Hematopoietic multipotent progenitor cell treated with erythropoietin and hydrocortisone succinate and interleukin-3 and kit ligand, for 15 days (in vitro differentiated cells): ENCODE data around the gene TUBB2B.

Experiments used
- DNase-seq: peaks from one replicate; pipeline ENCODE4 v3.0.0-alpha.2; 2015; ENCODE audit warnings: low spot score

TUBB2B gene

DNA sequence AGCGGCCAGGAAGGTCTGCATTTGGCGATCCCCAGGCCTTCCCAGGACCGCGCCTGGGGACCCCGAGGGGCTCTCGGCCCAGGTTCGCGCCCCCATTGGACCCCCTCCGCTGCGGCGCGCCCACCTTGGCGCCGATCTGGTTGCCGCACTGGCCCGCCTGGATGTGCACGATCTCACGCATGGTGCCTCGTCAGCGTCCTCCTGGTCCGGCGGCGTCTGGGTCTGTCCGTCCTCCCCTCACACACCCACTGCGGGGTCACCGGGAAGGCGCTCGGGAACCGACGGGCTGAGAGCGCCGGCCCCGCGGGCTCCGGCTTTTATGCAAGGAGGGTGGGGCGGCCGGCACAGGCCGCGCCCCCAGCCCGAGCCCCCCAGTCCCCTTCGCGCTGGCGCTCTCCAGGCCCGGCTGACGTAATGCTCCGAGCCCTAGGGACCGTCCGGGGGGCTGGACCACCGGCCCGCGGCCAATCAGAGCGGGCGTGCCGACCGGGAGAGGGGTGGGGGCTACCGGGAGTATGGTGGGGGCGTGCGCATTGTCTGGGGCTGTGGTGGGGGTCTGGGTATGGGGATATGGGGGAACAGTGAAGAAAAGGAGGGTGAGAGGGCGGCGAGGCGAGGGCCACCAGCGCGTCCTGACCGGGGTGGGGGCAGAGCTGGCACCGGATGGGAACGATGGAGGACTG, at the start of gene TUBB2B:
TUBB2B (minus strand) TSS at position 291 of the 683 bp plus-strand sequence; CDS start at position 181, 110 bp downstream.
- DNase-seq: no peak

DNA sequence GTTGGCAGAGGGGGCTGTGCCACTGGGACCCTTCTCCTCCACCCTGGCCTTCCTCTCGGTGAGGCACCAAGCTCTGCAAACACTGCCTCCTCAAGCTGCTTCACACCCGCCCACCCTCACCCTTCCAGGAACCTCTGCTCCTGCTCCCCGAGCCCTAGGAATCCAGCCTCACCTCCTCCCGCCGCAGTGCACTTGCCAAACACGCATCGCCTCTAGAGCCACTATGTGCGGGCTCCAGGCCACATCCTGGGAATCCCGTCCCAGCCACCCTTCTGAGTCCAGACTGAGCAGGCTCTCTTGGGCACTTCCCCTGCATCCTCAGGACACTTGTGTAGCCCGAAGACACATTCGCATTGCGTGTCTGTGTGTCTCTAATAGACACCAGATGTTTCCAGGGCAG, 49.8 kb upstream of the TUBB2B start:
- DNase-seq: no peak

DNA sequence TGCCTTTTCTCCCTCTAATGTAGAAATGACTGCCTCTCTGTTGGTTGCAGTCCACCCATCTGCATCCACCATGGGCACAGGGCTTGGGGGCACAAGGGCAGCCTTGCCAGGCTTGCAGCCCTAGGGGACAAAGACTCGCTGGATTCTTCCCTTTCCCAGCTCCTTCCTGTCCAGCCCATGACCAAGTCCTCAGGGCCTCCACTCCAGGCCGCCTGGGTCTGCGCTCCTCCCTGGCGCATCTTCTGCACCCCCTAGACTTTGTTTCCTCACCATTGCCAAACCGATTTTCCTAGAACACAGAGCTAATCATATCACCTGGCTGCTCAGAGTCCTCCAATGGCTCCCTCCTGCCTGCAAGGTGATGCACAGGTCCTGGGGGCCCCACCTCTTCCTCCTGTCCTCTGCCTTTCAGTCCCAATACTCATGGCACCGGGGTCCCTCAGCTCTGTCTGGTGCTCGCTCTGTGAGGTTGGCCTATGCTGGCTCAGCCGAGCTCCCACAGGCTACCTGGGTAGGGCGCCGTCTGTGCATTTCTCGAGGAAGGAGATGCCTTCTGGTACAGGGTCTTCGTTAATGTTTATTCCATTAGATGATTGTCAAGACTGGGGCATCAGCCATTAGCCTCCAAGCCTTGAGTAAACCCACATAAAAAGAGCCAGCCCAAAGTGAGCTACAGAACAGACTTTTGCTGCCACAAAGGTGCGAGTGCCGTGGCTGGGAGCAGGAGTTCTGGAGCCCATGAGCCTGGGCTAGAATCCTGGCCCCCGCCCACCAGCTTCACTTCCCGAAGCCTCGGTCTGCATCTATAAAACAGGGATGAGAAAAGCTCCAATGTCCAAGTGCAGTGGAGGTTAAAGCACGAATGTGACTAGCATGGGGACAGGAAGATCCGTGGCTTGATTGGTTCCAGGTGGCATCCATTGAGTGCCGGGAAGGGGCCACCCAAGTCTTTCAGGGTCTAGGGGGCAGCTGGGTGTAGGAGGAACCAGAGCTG, 49.0 kb upstream of the TUBB2B start:
- no peak for DNase-seq

DNA sequence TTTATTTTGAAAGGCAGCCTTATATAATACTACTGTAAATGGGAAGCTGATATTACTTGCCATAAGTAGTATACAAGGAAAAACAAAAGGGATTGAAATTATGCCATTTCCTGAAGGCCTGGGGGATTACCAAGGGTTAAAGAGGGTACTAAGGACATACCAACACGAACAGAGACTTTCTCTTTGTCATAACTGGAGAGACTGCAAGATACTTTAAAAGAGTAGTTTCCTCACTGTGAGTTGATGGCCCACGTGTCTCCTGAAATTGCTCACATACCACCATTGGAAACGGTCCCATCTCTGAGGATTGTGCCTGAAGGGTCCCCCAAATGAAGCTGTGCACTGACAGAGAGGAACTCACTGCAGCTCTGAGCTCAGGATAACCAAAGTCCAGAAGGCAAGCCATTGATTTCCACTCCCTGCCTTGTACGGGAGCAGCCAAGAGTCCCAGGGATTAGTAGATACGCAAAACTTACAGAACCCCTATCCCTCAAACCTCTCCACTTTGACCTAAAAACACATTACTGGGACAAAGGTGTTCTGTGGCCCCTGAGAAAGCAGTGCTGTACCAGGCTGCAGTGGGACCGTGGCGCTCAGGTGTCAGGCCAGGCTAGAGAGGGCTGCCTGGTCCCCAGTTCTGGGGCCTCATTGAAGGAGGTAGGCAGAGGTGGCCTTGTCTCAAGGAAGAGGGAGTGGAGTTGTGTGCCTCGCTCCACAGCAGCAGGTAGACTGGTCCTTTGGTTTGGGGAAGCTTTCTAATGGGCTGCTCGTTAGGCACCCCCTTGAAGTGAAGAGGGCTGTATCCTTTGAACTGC, 46.5 kb upstream of the TUBB2B start:
- DNase-seq: no peak

DNA sequence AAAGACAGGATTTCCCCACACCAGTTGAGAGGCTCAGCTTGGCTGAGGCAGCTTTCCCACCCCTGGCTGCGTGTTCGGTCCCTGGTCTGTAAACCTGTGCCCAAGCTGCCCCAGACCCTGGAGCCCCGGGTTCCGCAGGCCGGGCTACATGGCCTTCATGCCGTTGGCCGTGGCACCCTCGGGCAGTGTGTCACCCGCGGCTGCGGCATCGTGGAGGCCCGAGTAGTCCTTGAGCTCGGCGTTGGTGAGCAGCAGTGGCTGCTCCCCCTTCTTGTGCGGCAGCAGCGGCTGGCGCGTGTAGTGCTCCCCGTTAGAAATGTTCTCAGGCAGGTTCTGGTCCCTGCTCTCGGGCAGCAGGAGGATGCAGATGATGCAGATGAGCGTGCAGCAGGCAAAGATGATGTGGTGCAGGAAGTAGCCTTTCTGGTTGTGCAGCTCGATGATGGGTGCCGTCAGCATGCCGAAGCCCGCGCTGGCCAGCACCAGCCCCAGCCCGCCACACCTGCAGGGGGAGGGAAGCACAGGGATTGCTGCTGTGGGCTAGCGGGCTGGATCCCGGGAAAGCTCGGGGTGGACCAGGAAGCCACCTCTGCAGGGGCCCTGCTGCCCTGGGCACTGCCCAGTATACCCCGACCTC, 45.6 kb upstream of the TUBB2B start:
- DNase-seq: no peak

DNA sequence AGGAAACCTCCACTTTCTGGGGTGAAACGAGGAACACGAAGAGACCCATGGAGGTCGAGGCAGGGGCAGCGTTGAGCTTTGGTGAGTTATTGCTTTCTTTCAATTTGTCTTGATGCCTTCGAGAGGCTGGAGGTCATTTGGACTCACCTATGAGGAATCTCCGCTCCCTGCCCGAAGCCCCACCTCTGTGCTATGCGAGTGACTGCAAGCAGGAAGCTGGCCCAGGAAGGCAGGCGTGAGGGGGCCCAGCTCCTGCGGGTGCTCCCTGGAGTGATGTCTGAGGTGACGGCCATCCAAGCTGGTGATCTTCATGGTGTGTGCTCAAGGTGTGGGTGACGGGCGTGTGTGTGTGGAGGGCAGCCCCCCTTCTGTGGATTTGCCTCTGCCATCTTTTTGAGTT, 44.3 kb upstream of the TUBB2B start:
- DNase-seq: no peak

DNA sequence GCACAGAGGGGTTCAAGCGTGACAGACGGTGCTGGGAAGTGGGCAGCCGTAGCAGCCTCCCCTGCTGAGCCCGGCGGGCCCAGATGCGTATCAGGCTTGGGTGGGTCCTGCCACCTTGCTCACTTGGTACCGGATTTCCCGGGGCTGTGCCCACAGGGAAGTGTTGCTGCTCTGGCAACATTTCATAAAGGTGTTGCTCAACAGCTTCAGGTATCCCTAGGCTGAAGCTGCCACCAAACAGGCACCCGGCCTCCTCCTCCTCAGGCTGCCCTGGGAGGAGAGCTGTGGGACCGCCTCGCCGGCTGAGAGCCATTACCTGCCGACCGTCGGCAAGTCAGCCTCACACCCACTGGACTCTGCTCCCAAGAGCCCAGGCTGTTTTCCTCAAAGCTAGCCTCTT, 42.8 kb upstream of the TUBB2B start:
- DNase-seq: no peak

DNA sequence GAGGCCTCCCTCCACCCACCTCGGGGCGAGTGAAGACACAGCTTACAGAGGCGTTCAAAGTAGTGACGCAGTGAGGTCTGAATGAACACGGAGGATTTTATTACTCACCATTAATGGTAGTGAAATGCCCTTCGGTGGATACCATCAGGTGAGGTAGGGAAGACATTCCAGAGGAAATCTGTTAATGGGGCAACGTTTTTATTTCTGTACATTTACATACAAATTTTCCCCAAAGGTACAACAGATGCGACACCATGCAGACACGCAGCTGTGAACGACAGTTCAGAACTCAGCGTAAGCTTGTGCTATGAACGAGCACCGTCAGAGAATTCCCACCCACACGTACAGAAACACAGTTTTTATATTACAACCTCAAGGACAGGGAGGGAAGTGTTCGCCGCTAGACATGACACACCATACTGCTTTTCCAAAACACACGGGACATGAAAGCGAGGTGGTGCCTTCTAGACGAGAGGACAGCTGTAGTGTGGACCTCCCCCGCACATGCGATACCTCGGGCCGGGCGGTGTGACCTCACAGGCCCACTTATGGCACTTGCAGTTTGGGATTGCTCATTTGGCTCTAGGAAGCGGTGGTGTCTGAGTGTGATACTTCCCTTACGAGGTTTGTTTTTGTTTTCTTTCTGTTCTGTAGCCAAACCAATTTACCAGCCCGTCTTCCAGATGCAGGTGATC, 42.0 kb upstream of the TUBB2B start:
- no peak for DNase-seq

DNA sequence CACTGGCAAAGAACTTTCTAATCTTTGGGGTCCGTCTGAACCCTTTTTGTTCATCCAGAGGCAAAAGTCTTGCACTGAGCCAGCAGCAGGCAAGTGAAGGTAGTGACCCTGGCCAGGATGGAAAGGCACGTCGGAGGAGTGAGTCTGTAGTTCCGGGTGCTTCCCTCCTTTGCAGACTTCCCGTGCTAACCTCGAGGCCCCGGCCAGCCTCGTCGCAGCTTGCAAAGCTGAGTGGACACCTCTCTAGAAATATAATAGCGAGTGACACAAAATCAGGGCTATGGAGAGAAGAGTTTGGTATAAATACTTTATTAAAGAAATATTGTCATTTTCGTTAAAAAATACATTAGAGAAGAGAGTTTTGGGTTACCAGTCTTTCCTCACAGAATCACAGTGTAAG, 41.2 kb upstream of the TUBB2B start:
- DNase-seq: no peak

DNA sequence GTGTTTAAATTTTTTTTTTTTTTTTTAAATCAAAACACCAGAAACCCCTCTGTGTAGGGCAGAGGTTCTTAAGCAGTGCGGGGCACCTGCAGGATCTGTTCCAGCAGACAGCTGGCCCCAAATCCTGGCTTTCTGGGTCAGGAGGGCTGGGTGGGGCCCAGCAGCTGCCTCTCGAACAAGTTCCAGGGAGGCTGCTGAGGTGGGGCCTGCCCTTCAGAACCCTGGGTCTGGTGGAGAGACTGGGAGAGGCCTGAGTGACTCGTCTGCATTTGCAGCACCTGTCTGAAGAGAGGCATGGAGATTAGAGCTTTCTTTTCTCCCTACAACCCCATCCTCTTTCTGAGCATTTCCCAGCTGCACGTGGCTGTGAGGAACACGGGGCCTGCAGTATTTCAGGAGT, 39.7 kb upstream of the TUBB2B start:
- no peak for DNase-seq

DNA sequence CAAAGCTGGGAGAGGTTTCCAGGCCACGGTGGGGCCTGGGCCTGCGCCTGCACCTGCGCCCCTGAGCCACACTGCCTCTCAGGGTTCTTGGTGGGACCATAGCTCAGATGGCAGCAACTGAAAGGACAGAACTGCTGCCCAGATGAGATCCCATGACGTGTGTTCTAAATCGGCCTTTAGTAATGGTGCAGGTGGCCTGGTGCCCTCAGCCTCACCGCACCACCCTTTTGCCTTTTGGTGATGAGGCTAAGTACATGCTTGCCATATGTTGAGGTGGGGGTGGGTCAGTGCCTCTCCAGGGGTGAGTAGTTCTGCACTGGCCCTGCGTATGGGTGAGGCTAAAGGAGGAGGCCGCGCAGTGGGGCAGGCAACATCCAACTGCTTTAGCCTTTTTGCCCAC, 38.7 kb upstream of the TUBB2B start:
- DNase-seq: no peak

DNA sequence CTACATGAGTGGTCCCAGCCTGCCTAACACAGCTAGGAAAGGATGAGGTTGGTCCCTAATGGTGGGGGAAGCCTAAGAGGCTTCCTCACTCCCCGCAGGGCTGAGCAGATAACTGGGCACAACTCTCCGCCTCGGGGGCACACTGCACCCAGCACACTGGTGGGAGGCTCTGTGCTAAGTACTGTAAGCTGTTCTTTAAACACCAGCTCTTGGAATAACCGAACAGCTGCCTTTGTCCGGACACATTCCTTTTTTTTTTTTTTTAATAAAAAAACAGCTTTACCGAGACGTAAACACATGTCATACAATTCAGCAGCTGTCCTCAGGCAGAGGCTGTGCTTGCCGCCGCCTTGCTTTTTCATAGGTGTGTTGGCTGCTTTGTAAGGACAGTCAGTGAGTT, 38.2 kb upstream of the TUBB2B start:
- no peak for DNase-seq

DNA sequence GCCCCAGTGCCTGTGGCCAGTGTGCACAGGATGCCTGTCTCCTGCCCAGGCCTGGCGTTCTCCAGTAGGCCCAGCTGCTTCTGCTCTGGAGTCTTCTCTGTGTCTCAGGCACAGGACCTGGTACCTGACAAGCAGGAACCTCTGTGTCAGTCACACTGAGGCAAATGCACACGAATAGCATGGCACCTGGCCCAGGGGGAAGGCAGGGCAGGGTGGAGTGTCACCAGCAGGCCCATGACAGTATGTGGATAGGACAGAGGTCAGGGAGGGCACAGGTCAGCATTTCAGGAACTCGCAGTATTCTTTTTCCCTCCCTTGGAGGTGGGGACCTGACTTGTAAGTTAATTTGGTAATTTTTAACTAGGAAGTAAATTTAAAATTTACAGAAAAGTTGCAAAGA, 36.9 kb upstream of the TUBB2B start:
- DNase-seq: no peak

DNA sequence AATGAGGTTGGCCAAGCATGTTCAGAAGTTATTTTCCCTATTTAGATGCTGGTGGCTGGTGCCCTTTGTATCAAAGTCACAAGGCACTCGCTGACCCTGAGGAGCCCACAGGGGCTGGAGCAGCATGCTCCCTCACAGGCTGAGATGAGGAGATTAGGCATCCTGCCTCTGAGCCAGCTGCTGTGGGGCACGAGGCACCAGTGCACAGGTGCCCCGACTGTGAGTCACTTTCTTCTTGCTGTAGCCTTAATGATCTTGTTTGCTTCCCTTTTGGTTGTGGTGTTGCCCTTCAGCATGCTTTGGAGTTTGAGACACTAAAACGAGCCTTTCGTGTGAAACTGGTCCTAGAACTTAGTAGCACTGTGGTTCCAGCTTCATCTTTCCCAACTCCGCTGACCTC, 35.6 kb upstream of the TUBB2B start:
- no peak for DNase-seq

DNA sequence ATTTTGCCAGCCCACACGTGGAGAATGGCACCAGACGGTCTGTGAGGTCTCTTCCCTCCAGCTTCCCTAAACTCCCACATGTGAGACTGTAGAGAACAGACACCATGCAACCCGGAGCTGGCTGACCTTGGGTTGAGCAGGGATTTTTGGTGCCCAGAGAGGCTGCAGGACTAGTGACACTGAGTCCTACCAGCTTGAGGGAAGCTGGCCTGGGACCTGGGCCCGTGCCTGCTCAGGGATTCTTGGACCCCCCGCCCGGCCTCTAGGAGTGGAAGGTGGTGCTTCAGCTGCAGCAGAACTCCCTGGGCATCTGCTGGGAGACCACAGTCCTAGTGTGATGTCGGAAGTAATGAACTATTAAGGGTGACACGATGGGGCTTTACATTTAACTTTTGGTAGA, 34.5 kb upstream of the TUBB2B start:
- DNase-seq: no peak

DNA sequence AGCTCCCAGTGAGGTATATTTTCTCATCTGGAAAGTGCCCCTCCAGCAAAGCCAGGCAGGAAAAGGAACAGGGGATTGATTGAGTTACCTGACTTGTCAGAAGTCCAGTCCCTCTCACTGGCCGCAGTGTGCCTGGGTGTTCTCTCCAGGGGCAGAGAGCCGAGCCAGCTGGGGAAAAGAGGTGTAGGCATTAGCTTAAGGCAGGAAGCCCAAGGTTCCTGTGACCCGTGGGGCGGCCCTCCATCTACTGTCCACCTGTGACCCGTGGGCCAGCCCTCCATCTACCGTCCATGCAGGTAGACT, 34.0 kb upstream of the TUBB2B start:
- DNase-seq: no peak

DNA sequence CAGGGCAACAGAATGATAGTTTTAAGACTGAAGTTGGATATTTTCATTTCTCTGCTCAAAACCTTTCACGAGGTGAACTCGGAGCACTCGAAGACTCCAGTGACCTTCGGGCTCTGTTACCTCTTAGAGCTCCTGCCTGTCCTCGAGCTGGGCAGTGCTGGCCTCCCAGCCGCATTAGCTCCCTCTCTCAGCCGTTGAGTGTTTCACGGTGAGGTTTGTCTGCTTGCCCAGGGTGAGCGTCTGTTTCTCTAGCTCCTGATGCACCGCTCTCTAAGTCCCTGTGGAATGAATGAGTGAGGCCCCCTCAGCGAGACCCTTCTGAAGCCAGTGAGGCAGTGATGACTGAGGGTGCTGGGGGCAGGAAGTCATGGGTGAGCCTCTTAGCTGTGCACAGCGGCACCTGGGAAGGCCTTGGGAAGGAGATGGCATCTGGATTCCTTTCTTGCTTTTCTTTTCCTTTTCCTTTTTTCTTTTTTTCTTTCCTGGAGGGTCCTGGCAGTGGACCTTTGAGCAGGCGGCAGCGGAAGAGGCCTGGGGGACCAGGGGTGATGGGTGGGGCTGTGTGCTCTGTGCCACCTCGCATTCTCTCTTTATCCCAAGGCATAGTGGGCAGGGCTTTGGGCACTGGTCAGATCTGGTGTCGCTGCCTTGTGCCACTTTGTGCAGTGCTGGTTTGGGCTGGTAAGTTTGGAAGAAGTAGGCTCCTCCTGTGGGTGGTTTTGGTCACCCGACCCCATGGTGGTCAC, 33.5 kb upstream of the TUBB2B start:
- DNase-seq: no peak

DNA sequence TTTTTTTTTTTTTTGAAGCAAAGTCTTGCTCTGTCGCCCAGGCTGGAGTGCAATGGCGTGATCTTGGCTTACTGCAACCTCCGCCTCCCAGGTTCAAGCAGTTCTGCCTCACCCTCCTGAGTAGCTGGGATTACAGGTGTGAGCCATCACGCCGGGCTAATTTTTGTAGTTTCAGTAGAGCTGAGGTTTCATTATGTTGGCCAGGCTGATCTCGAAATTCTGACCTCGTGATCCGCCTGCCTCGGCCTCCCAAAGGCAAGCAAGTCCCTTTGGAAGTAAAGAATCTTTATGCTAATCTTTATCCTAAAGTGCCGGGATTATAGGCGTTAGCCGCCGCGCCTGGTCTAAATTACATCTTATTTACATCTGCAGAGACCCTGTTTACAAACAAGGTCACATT, 32.8 kb upstream of the TUBB2B start:
- DNase-seq: no peak

DNA sequence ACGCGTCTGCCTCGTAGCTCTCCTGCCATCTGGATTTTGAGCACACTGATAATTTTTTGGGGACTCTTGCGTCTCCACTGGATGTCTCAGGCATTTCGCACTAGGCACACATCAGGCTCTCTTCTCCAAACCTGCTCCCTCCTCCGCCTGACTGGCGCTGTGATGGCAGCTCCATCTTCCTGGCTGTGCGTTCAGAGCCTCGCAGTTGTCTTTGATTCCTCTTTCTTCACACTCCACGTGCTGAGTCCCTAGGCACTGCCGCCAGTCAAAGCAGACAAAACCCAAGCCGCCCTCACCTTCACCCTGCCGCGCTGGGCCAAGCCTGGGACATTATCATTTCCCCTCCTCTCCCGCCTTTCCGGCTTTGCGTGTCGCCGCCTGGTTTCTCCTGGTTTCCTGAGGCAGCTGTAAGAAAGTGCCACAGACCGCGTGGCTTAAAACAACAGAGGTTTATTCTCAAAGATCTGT, 32.1 kb upstream of the TUBB2B start:
- peak; percentile 49 for DNase-seq

DNA sequence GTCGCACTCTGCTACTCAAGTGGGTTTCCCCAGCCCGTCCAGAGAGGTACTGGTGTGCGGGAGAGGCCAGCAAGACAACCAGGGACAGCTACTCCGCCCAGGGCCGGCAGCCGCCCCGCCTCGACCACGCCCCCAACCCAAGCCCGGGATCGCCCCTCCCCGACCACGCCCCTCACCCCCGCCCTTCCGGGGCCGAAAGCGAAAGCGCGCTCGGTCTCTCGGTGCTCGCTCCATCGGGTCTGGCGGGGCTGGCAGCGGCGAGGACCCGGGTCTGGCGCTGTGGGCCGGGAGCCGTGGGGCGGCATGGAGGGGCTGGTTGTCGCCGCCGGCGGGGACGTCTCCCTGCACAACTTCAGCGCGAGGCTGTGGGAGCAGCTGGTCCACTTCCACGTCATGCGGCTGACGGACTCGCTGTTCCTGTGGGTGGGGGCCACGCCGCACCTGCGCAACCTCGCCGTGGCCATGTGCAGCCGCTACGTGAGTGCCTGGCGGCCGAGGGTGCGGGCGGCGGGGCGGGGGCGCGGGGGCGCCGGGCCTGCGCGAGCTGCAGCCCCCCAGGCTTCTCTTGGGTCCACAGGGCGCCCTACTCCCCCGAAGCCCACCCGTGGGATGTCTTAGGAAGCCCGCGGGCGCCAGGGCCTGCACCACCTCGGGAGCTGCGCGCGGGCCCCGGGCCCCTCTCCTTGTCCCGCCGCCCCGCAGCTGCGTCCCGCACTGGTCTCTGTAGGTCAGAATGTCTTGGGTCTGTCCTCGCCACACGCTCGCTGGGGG, 31.5 kb upstream of the TUBB2B start, which contains the start of gene PSMG4:
PSMG4 (plus strand) TSS at position 228 of the 771 bp plus-strand sequence; CDS start at position 304, 76 bp downstream.
- DNase-seq: peak; percentile 91
